DMS 273 (cell line): ENCODE measurements around the gene NPAS1.
"Not testable (repeated sequence)": the region's sequence is repeated elsewhere in the genome, so short reads cannot be mapped to it uniquely, and the experiment has no call there.

Experiments used
- DNase-seq: peaks from one replicate; lab custom pipeline; 2025; ENCODE audit not compliant: unreplicated experiment; lab: John Stamatoyannopoulos, UW

The NPAS1 gene

DNA sequence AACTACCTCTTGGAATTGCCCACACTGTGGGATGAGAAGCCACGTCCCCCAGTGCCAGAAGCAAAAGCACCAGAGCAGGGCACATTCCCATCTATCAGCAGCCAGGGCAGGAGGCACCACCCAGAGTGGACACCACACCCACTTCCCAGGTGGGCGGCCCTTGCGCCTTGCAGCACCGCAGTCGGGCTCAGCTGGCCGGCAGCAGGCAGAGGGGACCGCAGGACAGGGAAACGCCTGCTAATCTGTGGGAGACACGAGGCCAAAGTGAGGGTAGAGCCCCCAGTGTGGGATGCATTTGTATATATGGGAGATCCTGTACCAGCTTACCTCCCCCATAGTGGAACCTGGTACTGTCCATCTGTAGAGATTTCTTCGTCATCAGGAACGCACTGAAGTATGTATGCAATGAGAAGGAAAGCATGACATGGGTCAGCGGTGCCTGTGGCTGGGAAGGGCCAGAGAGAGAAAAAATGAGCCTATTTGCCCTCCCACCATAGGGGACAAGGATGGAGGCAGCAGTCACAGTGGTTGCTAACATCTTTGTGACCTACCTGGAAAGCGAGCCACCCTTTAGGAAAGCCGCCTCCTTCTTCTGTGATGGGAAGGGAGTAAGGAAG, 30.9 kb upstream of the NPAS1 start:
- DNase-seq = no peak

- peak; percentile 87 for DNase-seq
Measured at GRCh38 chr19:46990991-46991676, 28.5 kb upstream of the NPAS1 start.

GRCh38 chr19:46992699-46993535, 26.7 kb upstream of the NPAS1 start:
- no peak for DNase-seq

- DNase-seq = no peak
Measured at GRCh38 chr19:46993622-46994021, 26.0 kb upstream of the NPAS1 start.

DNA sequence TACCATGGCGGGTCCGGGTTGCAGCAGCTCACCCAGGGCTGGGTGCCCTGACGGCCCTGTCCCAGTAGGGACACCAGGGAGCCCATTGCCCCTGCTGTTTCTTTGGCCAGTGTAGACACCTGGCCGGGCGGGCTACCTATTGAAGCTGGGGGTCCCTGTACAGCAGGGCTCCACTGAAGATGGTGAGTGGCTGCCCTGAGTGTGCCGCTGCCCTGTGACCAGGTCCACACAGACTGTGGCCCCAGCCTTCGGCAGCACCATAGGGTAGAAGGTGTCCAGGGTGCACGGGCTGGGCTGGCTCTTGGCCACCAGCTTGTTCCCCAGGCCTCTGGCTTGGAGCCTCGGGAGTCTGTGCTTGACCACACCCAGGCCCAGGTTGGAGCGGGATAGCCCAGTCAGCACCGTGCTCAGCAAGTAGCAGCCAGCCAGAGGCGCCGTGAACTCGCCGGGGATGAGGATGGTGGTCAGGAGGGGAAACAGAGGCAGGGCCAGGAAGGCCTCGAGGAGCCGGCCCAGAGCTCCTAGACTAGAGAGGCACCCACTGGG, 25.4 kb upstream of the NPAS1 start:
- DNase-seq = no peak

DNA sequence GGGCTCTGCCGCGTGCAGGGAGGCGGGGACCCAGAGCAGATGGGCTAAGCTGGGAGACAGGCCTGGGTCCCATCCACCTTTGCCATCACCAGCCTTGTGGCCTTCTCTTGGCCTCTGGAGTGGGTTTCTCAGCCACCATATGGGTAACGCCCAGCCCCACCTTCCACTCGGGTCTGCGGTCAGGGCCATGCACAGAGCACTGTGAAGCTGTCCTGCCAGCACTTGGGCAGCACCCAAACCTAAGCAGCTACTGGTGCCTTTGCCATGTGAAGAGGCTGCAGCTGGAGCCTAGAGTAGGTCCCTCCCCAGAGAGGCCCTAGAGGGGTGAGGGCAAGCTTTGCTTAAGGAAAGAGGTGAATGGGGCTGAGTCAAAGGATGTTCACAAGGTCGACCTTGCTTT, 24.1 kb upstream of the NPAS1 start:
- no peak for DNase-seq

GRCh38 chr19:46998445-46999125, 21.1 kb upstream of the NPAS1 start:
- no peak for DNase-seq

DNA sequence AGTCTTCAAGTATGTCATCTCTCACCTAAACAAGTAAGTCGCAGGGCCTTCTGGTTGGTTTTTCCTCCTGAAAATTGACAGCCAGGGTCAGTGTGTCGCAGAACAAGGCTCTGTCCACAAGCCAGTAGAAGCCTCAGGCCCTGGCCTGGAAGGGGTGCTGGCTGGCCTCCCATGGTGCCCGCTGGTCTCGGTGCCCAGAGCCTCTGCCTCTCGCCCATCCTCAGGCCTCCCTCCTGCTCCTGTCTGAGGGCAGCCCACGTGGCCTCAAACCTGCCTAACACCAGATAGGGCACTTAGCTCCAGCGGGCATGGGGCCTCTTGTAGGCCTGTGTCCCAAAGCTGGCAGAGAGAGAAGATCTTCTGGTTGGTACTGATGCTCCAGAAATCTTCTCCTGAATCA, 20.3 kb upstream of the NPAS1 start:
- DNase-seq = no peak

- no peak for DNase-seq
Measured at GRCh38 chr19:46999878-47000277, 19.8 kb upstream of the NPAS1 start.

DNA sequence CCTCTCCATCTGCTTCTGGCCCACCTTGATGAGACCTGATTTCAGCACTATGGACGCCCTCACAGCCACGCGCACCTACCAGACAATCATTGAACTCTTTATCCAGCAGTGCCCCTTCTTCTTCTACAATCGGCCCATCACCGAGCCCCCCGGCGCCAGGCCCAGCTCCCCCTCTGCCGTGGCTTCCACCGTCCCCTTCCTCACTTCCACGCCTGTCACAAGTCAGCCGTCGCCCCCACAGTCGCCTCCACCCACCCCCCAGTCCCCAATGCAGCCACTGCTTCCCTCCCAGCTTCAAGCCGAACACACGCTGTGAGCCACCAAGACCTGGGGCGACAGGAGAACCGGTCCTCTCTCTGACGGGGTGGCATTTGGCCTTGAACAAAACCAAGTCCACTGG, 19.3 kb upstream of the NPAS1 start:
- DNase-seq = no peak

DNA sequence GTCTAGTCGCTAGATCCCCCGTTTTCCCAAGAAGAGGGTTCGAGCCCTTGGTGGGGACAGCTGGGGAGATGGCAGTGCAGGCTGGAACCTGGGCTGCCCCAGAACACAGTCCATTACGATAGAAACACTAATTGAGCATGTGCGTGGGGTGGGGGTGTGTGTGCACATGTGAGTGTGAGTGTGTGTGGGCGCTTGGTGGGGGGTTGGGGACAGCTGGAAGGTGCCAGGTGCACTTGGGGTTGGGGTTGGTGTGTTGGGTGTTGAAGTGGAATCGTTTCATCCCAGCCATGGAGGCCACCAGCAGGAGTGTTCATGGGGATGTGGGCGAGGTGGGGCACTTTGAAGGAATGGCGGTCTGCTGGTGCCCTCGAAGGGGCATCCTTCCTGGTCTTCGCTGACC, 18.1 kb upstream of the NPAS1 start:
- DNase-seq = no peak

- peak; percentile 39 for DNase-seq
Measured at GRCh38 chr19:47002106-47002766, 17.4 kb upstream of the NPAS1 start.

- no peak for DNase-seq
Measured at GRCh38 chr19:47002853-47003610, 16.6 kb upstream of the NPAS1 start.

DNA sequence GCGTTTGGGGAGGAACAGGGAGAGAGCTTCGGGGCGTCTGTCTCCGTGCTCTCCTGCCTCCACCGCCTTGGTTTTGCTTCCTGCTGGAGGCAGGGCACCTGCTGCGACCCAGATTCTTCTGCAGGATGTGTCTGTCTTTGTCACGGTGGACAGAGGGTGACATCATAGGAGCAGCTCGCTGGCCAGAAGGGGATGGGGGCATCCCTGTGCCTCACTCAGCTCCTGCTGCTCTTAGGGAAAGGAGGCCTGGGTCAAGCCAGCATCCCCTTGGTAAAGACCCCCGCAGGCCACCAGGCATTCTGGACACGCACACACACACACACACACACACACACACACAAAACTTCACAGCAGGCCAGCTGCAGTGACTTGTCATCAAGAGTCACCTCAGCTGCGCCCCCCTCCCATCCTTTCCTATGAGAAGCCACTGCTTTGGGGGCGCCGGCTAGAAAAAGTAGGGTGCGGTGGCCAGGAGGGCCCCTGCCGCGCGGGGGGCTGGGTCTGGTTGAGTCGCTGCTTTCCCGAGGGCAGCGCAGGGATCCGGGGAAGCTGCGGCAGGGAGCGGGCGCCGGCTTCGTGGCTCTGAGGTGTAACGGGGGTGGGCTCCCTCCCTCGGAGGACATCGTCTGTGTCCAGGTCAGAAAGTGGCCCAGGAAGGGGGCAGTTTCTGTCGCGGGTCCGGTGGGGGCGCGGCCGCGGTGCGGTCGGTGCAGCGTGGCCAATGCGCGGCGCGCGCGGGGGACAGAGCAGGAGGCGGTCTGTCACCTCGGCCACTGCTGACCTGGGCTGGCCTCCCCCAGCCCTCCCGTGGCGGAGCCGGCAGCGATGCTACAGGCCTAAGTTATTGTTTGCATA, 15.8 kb upstream of the NPAS1 start:
- DNase-seq = no peak

DNA sequence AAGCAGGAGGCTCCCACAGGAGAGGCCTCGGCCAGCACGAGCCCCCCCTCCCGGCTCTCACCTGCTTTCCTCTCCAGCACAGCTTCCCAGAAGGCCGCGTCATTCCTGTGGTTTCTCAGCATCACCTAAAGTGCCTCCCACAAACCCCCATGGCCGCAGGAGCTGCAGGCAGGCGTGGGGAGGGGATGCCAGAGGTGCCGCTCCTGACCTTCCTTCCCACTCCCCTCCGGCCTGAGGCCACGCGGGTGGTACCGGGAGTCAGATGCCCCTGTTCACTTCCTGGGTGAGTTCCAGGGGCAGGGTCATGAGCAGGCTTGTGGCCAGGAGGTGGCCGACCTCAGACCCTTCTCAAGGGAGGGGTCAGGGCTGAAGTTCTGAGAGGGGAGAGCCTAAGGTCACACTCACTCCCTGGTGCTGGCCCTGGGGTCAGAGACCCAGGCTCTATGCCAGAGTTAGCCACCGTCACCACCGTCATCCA, 14.4 kb upstream of the NPAS1 start:
- DNase-seq = no peak

- peak; percentile 62 for DNase-seq
Measured at GRCh38 chr19:47005873-47006272, 13.8 kb upstream of the NPAS1 start.

- DNase-seq = no peak
Measured at GRCh38 chr19:47006496-47006895, 13.1 kb upstream of the NPAS1 start.

GRCh38 chr19:47010549-47010948, 9.1 kb upstream of the NPAS1 start:
- DNase-seq = not testable (repeated sequence)

DNA sequence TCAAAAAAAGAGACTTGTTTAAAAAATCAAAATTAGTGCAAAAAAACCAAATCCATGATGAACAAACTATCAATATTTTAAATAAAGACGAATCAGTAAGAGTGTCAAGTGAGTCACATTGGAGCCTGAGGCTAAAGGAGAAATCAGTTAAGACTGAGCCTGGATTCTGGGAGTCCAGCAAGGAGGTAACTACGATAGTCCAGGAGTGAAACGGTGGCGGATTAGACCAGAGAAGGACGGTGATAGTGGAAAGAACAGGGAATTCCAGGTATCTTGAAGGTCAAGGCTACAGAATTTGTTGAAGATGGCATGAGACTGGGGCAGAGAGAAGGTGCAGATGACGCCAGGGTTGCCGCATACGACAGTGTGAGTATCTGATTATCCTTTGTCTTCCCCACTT, 7.0 kb upstream of the NPAS1 start:
- DNase-seq = no peak
